Esophagus squamous epithelium (tissue), 5 donors: ENCODE measurements around the gene ZNF626. TPM values are rescaled to one million over a fixed set of nuclear protein-coding genes. Genes with fewer than 3 reads are reported as not detected.
"Not testable (repeated sequence)": the region's sequence is repeated elsewhere in the genome, so short reads cannot be mapped to it uniquely, and the experiment has no call there.

Experiments used
- DNase-seq: peaks from one replicate; lab custom pipeline; 2025; lab: John Stamatoyannopoulos, UW
- H3K27ac ChIP-seq, 4 donors: fragments of 200-600 bp; sonication (generic); one replicate each; pipeline ENCODE4 v1.5.1; 2016 to 2019; ENCODE audit warnings: mild to moderate bottlenecking in 1 of 4
- H3K27me3 ChIP-seq, 4 donors: fragments of 200-600 bp; sonication (generic); 1 replicate in 3 of 4; 2 replicates in 1 of 4; pipeline versions ENCODE4 v1.5.1 to v1.6.0; 2017 to 2021; ENCODE audit warnings: antibody characterized with exemption in 1 of 4
- H3K36me3 ChIP-seq, 3 donors: fragments of 200-600 bp; sonication (generic); one replicate each; pipeline ENCODE4 v1.5.1; 2016 to 2019
- H3K4me1 ChIP-seq, 3 donors: fragments of 200-600 bp; sonication (generic); one replicate each; pipeline ENCODE4 v1.5.1; 2017 to 2019
- H3K4me3 ChIP-seq, 4 donors: fragments of 200-600 bp; sonication (generic); 1 replicate in 3 of 4; 2 replicates in 1 of 4; pipeline ENCODE4 v1.5.1; 2016 to 2019; ENCODE audit warnings: mild to moderate bottlenecking in 2 of 4, moderate library complexity in 1 of 4
- H3K9me3 ChIP-seq, 3 donors: fragments of 200-600 bp; sonication (generic); one replicate each; pipeline ENCODE4 v1.5.1; 2016 to 2019
- POLR2A ChIP-seq, 4 donors: fragments of 450-650 bp; IDR thresholded peaks; one replicate each; pipeline ENCODE4 v1.6.1; 2017; ENCODE audit warnings: antibody characterized with exemption in 4 of 4, mild to moderate bottlenecking in 4 of 4, moderate library complexity in 3 of 4
- WGBS, 2 donors: methylation state at CpG; one replicate each; pipeline ENCODE4 v1.1.5; 2018; 5-methylcytosine and 5-hydroxymethylcytosine counted together
- intact Hi-C: fragments of 100-400 bp; cut with DNase I; formaldehyde crosslinking; loops from one replicate; pipeline ENCODE4 v1.15.0; 2022
- total RNA-seq, 4 donors: library from RNA; depleted of rRNA; stranded (reverse); fragments of >200 nt; gene quantifications; one replicate each; pipeline ENCODE4 v1.1.0, GENCODE V29; 2016
- TF ChIP-seq, protein P1 (sequence below), 6 experiments: fragments of 450-650 bp in 4 of 6; fragments of 200-600 bp in 2 of 6; sonication (generic) in 2 of 6; IDR thresholded peaks; one replicate each; pipeline ENCODE4 v1.5.1; 2016 to 2019; ENCODE audit warnings: antibody characterized with exemption in 6 of 6, mild to moderate bottlenecking in 4 of 6, moderate library complexity in 4 of 6
- donor health status: DM: yes; HTN: yes; CAD: no.

The ZNF626 gene
- total RNA-seq = 1 to 10 TPM; 4.4 to 8.8 (median 6.0) TPM

DNA sequence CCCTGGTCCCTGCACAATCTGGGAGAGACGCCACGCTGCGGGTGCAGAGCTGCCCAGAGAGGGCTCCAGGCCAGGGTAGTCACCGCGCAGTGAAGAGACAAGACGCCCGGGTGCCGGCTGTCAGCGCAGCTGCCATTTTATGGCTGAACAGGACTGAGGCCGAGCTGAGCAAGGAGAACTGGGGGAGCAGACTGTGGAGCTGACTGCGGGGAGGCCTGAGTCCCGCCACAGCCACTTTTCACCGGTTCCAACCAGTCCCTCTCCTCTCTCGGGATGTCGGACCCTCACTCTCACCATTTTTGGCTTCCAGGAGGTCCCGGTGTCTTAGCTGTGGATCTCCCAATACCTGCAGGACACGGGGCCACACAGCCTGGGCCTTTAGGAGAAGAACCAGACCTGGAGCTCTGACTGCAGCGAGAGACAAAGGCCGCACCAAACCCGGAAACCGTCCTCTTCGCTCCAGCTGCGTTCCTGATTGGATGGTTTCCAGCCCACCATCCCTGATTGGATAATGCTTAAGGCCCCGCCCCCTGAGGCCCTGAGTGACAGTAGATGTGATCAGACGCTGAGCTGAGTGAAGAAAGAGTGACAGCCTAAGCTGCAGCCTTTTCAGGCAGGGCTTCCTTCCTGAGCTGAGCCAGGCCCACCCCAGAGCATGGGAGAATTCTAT lies at the start of gene ZNF626:
TSS of gene ZNF626 (minus strand) at position 422 of the 670 bp plus-strand sequence. CDS start at position 297, 125 bp downstream.
- Histone ChIP-seq H3K4me1 (peaks cover 0 to 37% (median 3%) of the 10 kb centered on the region in 3 donors), H3K9me3 (peaks cover 0 to 44% (median 14%) of the 10 kb centered on the region in 3 donors), H3K4me3 (peak within 1 kb of the TSS; percentile 63 to 93 (median 72)), H3K27me3 (no peaks in the 10 kb centered on the region), H3K27ac (peak within 1 kb of the TSS; percentile 81 to 94 (median 88)), H3K36me3 (peaks cover 0 to 39% (median 9%) of the 10 kb centered on the region in 3 donors)
- peak; percentile 82 for DNase-seq
- TF ChIP-seq, protein P1, sequence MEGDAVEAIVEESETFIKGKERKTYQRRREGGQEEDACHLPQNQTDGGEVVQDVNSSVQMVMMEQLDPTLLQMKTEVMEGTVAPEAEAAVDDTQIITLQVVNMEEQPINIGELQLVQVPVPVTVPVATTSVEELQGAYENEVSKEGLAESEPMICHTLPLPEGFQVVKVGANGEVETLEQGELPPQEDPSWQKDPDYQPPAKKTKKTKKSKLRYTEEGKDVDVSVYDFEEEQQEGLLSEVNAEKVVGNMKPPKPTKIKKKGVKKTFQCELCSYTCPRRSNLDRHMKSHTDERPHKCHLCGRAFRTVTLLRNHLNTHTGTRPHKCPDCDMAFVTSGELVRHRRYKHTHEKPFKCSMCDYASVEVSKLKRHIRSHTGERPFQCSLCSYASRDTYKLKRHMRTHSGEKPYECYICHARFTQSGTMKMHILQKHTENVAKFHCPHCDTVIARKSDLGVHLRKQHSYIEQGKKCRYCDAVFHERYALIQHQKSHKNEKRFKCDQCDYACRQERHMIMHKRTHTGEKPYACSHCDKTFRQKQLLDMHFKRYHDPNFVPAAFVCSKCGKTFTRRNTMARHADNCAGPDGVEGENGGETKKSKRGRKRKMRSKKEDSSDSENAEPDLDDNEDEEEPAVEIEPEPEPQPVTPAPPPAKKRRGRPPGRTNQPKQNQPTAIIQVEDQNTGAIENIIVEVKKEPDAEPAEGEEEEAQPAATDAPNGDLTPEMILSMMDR (IDR thresholded peaks at IDR 0.05) = no peak
- peak in 2 of 4 donors; percentile 45 to 69 for TF ChIP-seq POLR2A (IDR thresholded peaks at IDR 0.05)
- intact Hi-C loops = no loop called here
- 1 to 5% methylated on average over 15 to 20 of the region's 25 CpGs for WGBS, 2 donors

DNA sequence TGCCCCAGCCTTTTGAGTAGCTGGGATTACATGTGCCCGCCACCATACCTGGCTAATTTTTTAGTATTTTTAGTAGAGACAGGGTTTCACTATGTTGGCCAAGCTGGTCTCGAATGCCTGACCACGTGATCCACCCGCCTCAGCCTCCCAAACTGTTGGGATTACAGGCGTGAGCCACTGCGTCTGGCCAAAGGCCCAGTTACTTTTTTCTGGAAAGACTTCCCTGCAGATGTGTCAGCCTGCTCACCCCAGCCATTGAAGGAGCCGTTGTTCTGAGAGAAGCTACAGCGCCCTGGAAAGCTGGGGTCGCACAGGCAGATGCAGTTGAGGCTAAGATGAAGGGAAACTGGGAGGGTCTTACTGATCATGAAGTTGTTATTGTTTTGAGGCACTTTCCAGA lies 7.9 kb upstream of the ZNF626 start:
- no peaks in the 10 kb centered on the region for H3K36me3 ChIP-seq
- no peaks in the 10 kb centered on the region for H3K27me3 ChIP-seq
- TF ChIP-seq, protein P1 (IDR thresholded peaks at IDR 0.05) = no peak
- no peak for TF ChIP-seq POLR2A (IDR thresholded peaks at IDR 0.05)
- no peak overlapping the region for H3K27ac ChIP-seq
- H3K4me1 ChIP-seq = peaks cover 0 to 4% (median 0%) of the 10 kb centered on the region in 3 donors
- no peak overlapping the region for H3K4me3 ChIP-seq
- H3K9me3 ChIP-seq = no peaks in the 10 kb centered on the region
- intact Hi-C loops = no loop called here
- DNase-seq = no peak
- 93 to 95% methylated on average over 6 to 9 of the region's 9 CpGs for WGBS, 2 donors

DNA sequence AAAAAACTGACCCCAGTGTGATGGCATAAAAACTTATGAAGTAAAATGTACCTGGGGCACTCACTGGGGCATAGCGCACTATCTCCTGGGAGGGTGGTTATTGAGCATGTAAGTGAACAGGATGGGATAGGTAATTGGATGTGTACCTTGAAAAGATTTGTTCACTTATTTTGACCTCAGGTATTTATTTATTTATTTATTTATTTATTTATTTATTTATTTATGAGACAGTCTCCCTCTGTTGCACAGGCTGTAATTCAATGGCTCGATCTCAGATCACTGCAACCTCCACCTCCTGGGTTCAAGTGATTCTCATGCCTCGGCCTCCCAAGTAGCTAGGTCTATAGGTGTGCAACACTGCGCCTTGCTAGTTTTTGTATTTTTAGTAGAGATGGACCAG lies 5.9 kb upstream of the ZNF626 start:
- intact Hi-C loops = no loop called here
- Histone ChIP-seq H3K36me3 (no peaks in the 10 kb centered on the region), H3K4me3 (no peak overlapping the region), H3K27me3 (no peaks in the 10 kb centered on the region), H3K9me3 (no peaks in the 10 kb centered on the region), H3K4me1 (peaks cover 0 to 4% (median 0%) of the 10 kb centered on the region in 3 donors), H3K27ac (no peak overlapping the region)
- WGBS, 2 donors = 88 to 98% methylated on average over 4 of the region's 4 CpGs
- no peak for TF ChIP-seq POLR2A (IDR thresholded peaks at IDR 0.05)
- TF ChIP-seq, protein P1 (IDR thresholded peaks at IDR 0.05) = no peak
- DNase-seq = no peak

DNA sequence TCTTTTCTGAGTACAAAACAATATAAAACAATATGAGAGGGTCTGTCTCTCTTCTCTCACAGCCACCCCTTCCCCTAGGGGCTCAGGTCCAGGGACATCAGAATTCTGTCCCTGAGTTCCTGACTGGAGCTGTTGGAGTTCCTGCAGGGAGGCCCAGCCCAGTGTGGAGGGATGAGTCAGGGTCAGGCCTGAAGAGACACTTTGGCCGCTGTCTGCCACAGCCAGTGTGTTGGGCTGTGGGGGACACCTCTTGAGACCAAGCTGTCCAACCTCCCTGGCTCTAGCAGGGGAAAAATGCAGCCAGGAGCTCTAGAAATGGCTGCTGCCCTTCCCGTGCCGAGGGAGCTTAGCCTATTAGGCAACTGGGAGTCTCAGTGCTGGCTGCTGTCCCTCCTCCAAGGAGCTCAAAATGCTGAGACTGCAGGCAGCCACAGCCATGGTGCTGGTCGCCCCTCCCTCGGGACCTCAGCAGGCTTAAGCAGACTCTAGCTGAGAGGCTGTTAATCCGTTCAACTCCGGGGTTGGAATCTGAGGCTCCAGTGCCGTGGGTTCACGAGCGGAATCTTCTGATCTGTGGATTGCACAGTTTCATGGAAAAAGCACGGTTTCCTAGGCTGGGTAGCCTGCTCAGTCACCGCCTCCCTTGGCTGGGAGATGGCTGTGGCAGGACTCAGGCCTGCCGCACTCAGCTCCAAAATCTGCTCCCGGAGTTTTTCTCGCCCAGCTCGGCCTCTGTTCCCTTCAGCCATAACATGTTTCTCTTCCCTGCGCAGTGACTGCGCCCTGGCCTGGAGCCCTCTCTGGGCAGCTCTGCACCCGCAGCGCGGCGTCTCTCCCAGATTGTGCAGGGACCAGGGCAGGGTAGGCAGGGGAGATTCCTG lies 3.8 kb upstream of the ZNF626 start:
- Histone ChIP-seq H3K36me3 (peaks cover 0 to under 1% (median 0%) of the 10 kb centered on the region in 3 donors), H3K4me1 (peaks cover 0 to 16% (median 0%) of the 10 kb centered on the region in 3 donors), H3K4me3 (peak overlapping the region in 1 of 4 donors; percentile 29), H3K27ac (peak overlapping the region in 2 of 4 donors; percentile 42 to 63), H3K27me3 (no peaks in the 10 kb centered on the region), H3K9me3 (peaks cover 0 to 6% (median 0%) of the 10 kb centered on the region in 3 donors)
- intact Hi-C loops = no loop called here
- TF ChIP-seq, protein P1 (IDR thresholded peaks at IDR 0.05) = no peak
- no peak for TF ChIP-seq POLR2A (IDR thresholded peaks at IDR 0.05)
- WGBS, 2 donors = 66 to 73% methylated on average over 3 to 8 of the region's 22 CpGs
- no peak for DNase-seq

DNA sequence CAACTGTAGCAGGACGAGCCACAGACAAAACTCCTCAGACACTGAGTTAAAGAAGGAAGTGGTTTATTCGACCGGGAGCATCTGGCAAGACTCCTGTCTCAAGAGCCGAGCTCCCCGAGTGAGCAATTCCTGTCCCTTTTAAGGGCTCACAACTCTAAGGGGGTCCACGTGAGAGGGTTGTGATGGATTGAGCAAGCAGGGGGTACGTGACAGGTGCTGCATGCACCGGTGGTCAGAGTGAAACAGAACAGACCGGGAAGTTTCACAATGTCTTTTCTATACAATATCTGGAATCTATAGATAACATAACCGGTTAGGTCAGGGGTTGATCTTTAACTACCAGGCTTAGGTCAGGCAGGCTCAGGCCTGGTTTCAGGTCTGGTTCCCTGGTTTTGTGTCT lies 3.1 kb upstream of the ZNF626 start:
- WGBS, 2 donors = 52 to 70% methylated on average over 9 to 10 of the region's 10 CpGs
- DNase-seq, H3K4me3 ChIP-seq, H3K27me3 ChIP-seq, H3K36me3 ChIP-seq, intact Hi-C loops: not testable (repeated sequence)
- H3K4me1 ChIP-seq = peaks cover 0 to 22% (median 0%) of the 10 kb centered on the region in 3 donors
- H3K27ac ChIP-seq = peak overlapping the region in 2 of 4 donors; percentile 42 to 63
- peaks cover 0 to 12% (median 0%) of the 10 kb centered on the region in 3 donors for H3K9me3 ChIP-seq
